ENCODE results near the gene LCK. TPM values are rescaled to one million over a fixed set of nuclear protein-coding genes. Genes with fewer than 3 reads are reported as not detected.

The LCK gene
- total and polyA plus RNA-seq, 2 experiments from 2014 or later, result 33.2 to 86.6 TPM

GRCh38 chr1:32273391-32274208 is 22.5 kb downstream of the LCK start (continued):
- no peak for TF ChIP-seq REST (IDR thresholded peaks at IDR 0.05; ENCODE audit: unreplicated experiment)
- TF ChIP-seq NANOG (IDR thresholded peaks at IDR 0.05; ENCODE audit: borderline replicate concordance), result no peak
- no peak for TF ChIP-seq EZH2 (IDR thresholded peaks at IDR 0.05; ENCODE audit: low read depth, unreplicated experiment)
- TF ChIP-seq CTCF (conservative IDR thresholded peaks at IDR 0.05; ENCODE audit: low read depth in 2 of 2), result no peak
- TF ChIP-seq STAT1 (IDR thresholded peaks at IDR 0.05; ENCODE audit: unreplicated experiment), result no peak
- peak; percentile 69 for TF ChIP-seq ETS1 (IDR thresholded peaks at IDR 0.05)
- no peak for TF ChIP-seq CREB1 (CRISPR knock-in tag; IDR thresholded peaks at IDR 0.05; ENCODE audit: low read depth)
- no peak for TF ChIP-seq ZNF331 (CRISPR knock-in tag; IDR thresholded peaks at IDR 0.05; ENCODE audit: low read depth)
- no peak for TF ChIP-seq EZH2phosphoT487 (IDR thresholded peaks at IDR 0.05; ENCODE audit: unreplicated experiment)

- H3K4me1 ChIP-seq (ENCODE audit: insufficient read depth), result peaks cover 26% of the 10 kb centered on the region
- Mint-ChIP-seq H3K27me3 (ENCODE audit: insufficient read depth, low read depth, poor library complexity) (peaks cover 12% of the 10 kb centered on the region), H3K4me3 (peak overlapping the region; percentile 72), H3K4me1 (peaks cover 39% of the 10 kb centered on the region), H3K9me3 (no peaks in the 10 kb centered on the region), H3K27ac (peak overlapping the region; percentile 94), H3K36me3 (ENCODE audit: low read depth) (peaks cover 30% of the 10 kb centered on the region)
- DNase-seq (ENCODE audit: low spot score) (peak; percentile 54), ATAC-seq (peak; percentile 58)
- H3K4me3 ChIP-seq, result peak overlapping the region; percentile 65
- peak overlapping the region; percentile 93 for H3K4me2 ChIP-seq
- peaks cover 18% of the 10 kb centered on the region for H3F3A ChIP-seq (replicated peaks; ENCODE audit: low read depth)
- peak overlapping the region; percentile 83 for H2AFZ ChIP-seq
- peaks cover 6% of the 10 kb centered on the region; the same call in 1 of the 2 replicates for H3K36me3 ChIP-seq (ENCODE audit: insufficient read depth)
- H4K20me1 ChIP-seq (replicated peaks; ENCODE audit: insufficient read depth), result no peaks in the 10 kb centered on the region
- 0 out of 2 replicates have a peak, but pooled peaks cover 3% of the 10 kb centered on the region for H3K9me2 ChIP-seq (ENCODE audit: insufficient read depth)
- H3K79me2 ChIP-seq (replicated peaks; ENCODE audit: insufficient read depth), result no peaks in the 10 kb centered on the region; the same call in 1 of the 2 replicates
- 0 out of 2 replicates have a peak, but pooled peaks cover 5% of the 10 kb centered on the region for H3K27me3 ChIP-seq (ENCODE audit: insufficient read depth)
- peak overlapping the region; percentile 92 for H3K27ac ChIP-seq (ENCODE audit: low read depth)
- TF ChIP-seq STAT1 (IDR thresholded peaks at IDR 0.05; ENCODE audit: unreplicated experiment), result no peak
- TF ChIP-seq POLR2AphosphoS5 (IDR thresholded peaks at IDR 0.05; ENCODE audit: low read depth), result no peak
Measured at GRCh38 chr1:32274646-32275340, 23.7 kb downstream of the LCK start.

All from GM23338 (cell line).